ENCODE data around the gene MED13L. TPM values are rescaled to one million over a fixed set of nuclear protein-coding genes. Genes with fewer than 3 reads are reported as not detected.

Gene MED13L
- total and polyA plus RNA-seq, 2 donors (not counting 3 experiments of a cell fraction or from before 2014, with no cell fraction given): 27.4 to 93.6 TPM

DNA sequence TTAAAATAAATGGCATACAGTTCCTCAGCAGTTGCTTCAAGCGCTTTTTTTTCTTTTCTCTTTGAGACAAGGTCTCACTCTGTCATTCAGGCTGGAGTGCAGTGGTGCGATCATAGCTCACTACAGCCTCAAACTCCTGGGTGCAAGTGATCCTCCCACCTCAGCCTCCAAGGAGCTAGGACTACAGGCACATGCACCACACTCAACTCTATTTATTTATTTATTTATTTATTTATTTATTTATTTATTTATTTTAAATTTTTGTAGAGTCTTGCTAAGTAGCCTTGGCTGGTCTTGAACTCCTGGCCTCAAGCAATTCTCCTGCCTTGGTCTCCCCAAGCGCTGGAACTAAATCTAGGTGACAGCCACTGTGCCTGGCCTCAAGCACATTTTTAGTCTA, 132.0 kb downstream of the MED13L start:
- Histone ChIP-seq H3K27ac (ENCODE audit: insufficient read depth, low read depth, low read length) (no peak overlapping the region), H4K20me1 (replicated peaks; ENCODE audit: control insufficient read depth, extremely low read depth, insufficient read depth, low read length) (peaks cover 4% of the 10 kb centered on the region), H3K4me3 (replicated peaks in 1 of 3; ENCODE audit: insufficient read depth in 1 of 3, low read depth in 1 of 3, low read length in 3 of 3) (no peak overlapping the region), H3K27me3 (ENCODE audit: control insufficient read depth in 2 of 2, insufficient read depth in 2 of 2, low read length in 2 of 2) (no peaks in the 10 kb centered on the region), H3K4me2 (ENCODE audit: insufficient read depth, low read length) (no peak overlapping the region), H3K36me3 (ENCODE audit: control insufficient read depth in 2 of 2, extremely low read depth in 1 of 2, insufficient read depth in 2 of 2, low read length in 2 of 2) (no peaks in the 10 kb centered on the region), H3K79me2 (ENCODE audit: control insufficient read depth, insufficient read depth, low read length) (peaks cover 72% of the 10 kb centered on the region), H3K4me1 (ENCODE audit: control insufficient read depth, extremely low read depth, insufficient read depth, low read length) (peaks cover 44% of the 10 kb centered on the region), H3K9me1 (replicated peaks; ENCODE audit: control insufficient read depth, extremely low read depth, insufficient read depth, low read length) (no peaks in the 10 kb centered on the region), H3K9ac (replicated peaks; ENCODE audit: extremely low read depth, insufficient read depth, low read length) (no peak overlapping the region), H3K9me3 (replicated peaks; ENCODE audit: control insufficient read depth, insufficient read depth, low read length) (no peaks in the 10 kb centered on the region), H2AFZ (ENCODE audit: low read depth, low read length) (no peak overlapping the region)
- no TSS peak for BruUV-seq (replicated peaks)
- CTCF ChIA-PET: interaction anchor here (6.2 kb wide), 1 partner anchor 91 kb away, joined by 79 read pairs; no protein-coding TSS in a partner anchor
- intact Hi-C loops (cut with micrococcal nuclease): no loop called here
- TF ChIP-seq, protein P1, sequence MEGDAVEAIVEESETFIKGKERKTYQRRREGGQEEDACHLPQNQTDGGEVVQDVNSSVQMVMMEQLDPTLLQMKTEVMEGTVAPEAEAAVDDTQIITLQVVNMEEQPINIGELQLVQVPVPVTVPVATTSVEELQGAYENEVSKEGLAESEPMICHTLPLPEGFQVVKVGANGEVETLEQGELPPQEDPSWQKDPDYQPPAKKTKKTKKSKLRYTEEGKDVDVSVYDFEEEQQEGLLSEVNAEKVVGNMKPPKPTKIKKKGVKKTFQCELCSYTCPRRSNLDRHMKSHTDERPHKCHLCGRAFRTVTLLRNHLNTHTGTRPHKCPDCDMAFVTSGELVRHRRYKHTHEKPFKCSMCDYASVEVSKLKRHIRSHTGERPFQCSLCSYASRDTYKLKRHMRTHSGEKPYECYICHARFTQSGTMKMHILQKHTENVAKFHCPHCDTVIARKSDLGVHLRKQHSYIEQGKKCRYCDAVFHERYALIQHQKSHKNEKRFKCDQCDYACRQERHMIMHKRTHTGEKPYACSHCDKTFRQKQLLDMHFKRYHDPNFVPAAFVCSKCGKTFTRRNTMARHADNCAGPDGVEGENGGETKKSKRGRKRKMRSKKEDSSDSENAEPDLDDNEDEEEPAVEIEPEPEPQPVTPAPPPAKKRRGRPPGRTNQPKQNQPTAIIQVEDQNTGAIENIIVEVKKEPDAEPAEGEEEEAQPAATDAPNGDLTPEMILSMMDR (IDR thresholded peaks at IDR 0.05; ENCODE audit: extremely low read depth in 1 of 2, insufficient read depth in 1 of 2, low read depth in 1 of 2, low read length in 2 of 2): no peak
- TF ChIP-seq FOS (IDR thresholded peaks at IDR 0.05; ENCODE audit: borderline replicate concordance, insufficient read depth, low read length): no peak
- TF ChIP-seq, protein P2, sequence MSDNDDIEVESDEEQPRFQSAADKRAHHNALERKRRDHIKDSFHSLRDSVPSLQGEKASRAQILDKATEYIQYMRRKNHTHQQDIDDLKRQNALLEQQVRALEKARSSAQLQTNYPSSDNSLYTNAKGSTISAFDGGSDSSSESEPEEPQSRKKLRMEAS (IDR thresholded peaks at IDR 0.05; ENCODE audit: insufficient read depth, insufficient read length): no peak
- TF ChIP-seq JUN (IDR thresholded peaks at IDR 0.05; ENCODE audit: borderline replicate concordance, insufficient read depth, insufficient read length, low read depth): no peak
- no peak for TF ChIP-seq MYC (IDR thresholded peaks at IDR 0.05; ENCODE audit: low read depth, low read length)
- no peak for TF ChIP-seq EZH2 (IDR thresholded peaks at IDR 0.05; ENCODE audit: borderline replicate concordance, low read depth, low read length, severe bottlenecking)
- no peak for TF ChIP-seq POLR2AphosphoS5 (IDR thresholded peaks at IDR 0.05; ENCODE audit: insufficient read depth, low read depth, low read length)
- TF ChIP-seq POLR2A (IDR thresholded peaks at IDR 0.05; ENCODE audit: low read depth, low read length): no peak
- TF ChIP-seq GATA2 (IDR thresholded peaks at IDR 0.05; ENCODE audit: insufficient read depth, insufficient read length, low read depth, low read length): no peak
- no peak for FAIRE-seq
- POLR2A ChIA-PET: no interaction called here
- DNase-seq (ENCODE audit: low read depth, low spot score): no peak
- dilution Hi-C loops (cut with MboI; ENCODE audit: extremely low pct_ligation_motif_present, low sequenced_read_pairs): no loop called here
